ENCODE measurements around the gene ZNF709. TPM values are rescaled to one million over a fixed set of nuclear protein-coding genes. Genes with fewer than 3 reads are reported as not detected.

The ZNF709 gene
- total RNA-seq (5.7 TPM), polyA plus RNA-seq (ENCODE audit: insufficient read depth, low read depth, low replicate concordance) (2.2 TPM)
- long read RNA-seq, donor 1: 0 reads
- long read RNA-seq, donor 2: 0 reads
- long read RNA-seq, donor 3: 0 reads
- long read RNA-seq, donor 4, full-length matches to known transcripts: 1 of 1 reads
- long read RNA-seq, donor 4, partial matches to known transcripts: 0 of 1 reads
- long read RNA-seq, donor 4, other reads (novel, unspliced or antisense): 0 of 1 reads
- long read RNA-seq, donor 5: 0 reads
- long read RNA-seq, donor 6, full-length matches to known transcripts: 1 of 1 reads
- long read RNA-seq, donor 6, partial matches to known transcripts: 0 of 1 reads
- long read RNA-seq, donor 6, other reads (novel, unspliced or antisense): 0 of 1 reads
- long read RNA-seq, donor 7, full-length matches to known transcripts: 6 of 6 reads
- long read RNA-seq, donor 7, partial matches to known transcripts: 0 of 6 reads
- long read RNA-seq, donor 7, other reads (novel, unspliced or antisense): 0 of 6 reads
- long read RNA-seq, donor 8: 0 reads
- long read RNA-seq, donor 9: 0 reads
- long read RNA-seq, donor 10, full-length matches to known transcripts: 1 of 1 reads
- long read RNA-seq, donor 10, partial matches to known transcripts: 0 of 1 reads
- long read RNA-seq, donor 10, other reads (novel, unspliced or antisense): 0 of 1 reads

GRCh38 chr19:12484371-12485051 is at the start of gene ZNF709:
Gene ZNF709 (minus strand): TSS chr19:12484816. CDS start chr19:12484657, 159 bp downstream.
- DNase-seq (peak; percentile 94 to 98 (median 97)), FAIRE-seq (peak; percentile 66)
- intact Hi-C loops (cut with DNase I): no loop called here
- peak within 1 kb of the TSS; percentile 80 to 94 (median 83) for H3K9ac ChIP-seq (ENCODE audit: low read length in 3 of 3)
- H3K9me3 ChIP-seq (ENCODE audit: control insufficient read depth in 2 of 3, insufficient read depth in 1 of 3, low read length in 3 of 3): no peaks in the 10 kb centered on the region
- peak within 1 kb of the TSS; percentile 84 to 93 (median 87) for H3K4me3 ChIP-seq (ENCODE audit: low read length in 3 of 3)
- H3K27ac ChIP-seq (ENCODE audit: low read depth in 2 of 2, low read length in 2 of 2): peak within 1 kb of the TSS; percentile 81 to 84
- peaks cover 0 to 13% (median 3%) of the 10 kb centered on the region in 3 donors for H3K4me1 ChIP-seq (ENCODE audit: control insufficient read depth in 2 of 3, insufficient read depth in 2 of 3, low read depth in 1 of 3, low read length in 3 of 3)
- TF ChIP-seq, protein P1, sequence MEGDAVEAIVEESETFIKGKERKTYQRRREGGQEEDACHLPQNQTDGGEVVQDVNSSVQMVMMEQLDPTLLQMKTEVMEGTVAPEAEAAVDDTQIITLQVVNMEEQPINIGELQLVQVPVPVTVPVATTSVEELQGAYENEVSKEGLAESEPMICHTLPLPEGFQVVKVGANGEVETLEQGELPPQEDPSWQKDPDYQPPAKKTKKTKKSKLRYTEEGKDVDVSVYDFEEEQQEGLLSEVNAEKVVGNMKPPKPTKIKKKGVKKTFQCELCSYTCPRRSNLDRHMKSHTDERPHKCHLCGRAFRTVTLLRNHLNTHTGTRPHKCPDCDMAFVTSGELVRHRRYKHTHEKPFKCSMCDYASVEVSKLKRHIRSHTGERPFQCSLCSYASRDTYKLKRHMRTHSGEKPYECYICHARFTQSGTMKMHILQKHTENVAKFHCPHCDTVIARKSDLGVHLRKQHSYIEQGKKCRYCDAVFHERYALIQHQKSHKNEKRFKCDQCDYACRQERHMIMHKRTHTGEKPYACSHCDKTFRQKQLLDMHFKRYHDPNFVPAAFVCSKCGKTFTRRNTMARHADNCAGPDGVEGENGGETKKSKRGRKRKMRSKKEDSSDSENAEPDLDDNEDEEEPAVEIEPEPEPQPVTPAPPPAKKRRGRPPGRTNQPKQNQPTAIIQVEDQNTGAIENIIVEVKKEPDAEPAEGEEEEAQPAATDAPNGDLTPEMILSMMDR (IDR thresholded peaks at IDR 0.05; ENCODE audit: borderline replicate concordance, extremely low read depth, insufficient read depth): no peak
- H3K36me3 ChIP-seq (ENCODE audit: control insufficient read depth in 2 of 3, insufficient read depth in 3 of 3, low read length in 3 of 3): no peaks in the 10 kb centered on the region
- no peaks in the 10 kb centered on the region for H3K27me3 ChIP-seq (ENCODE audit: control insufficient read depth, insufficient read depth, low read length)

- peak in 2 of 5 donors; percentile 23 to 29 for DNase-seq
- Histone ChIP-seq H3K27me3 (ENCODE audit: control insufficient read depth, insufficient read depth, low read length) (no peaks in the 10 kb centered on the region), H3K4me1 (ENCODE audit: control insufficient read depth in 2 of 3, insufficient read depth in 2 of 3, low read depth in 1 of 3, low read length in 3 of 3) (no peaks in the 10 kb centered on the region), H3K36me3 (ENCODE audit: control insufficient read depth in 2 of 3, insufficient read depth in 3 of 3, low read length in 3 of 3) (peaks cover 30 to 47% (median 36%) of the 10 kb centered on the region in 3 donors), H3K4me3 (ENCODE audit: low read length in 3 of 3) (peak overlapping the region; percentile 18 to 39 (median 35)), H3K9me3 (ENCODE audit: control insufficient read depth in 2 of 3, insufficient read depth in 1 of 3, low read length in 3 of 3) (peaks cover 31 to 81% (median 38%) of the 10 kb centered on the region in 3 donors), H3K9ac (ENCODE audit: low read length in 3 of 3) (no peak overlapping the region), H3K27ac (ENCODE audit: low read depth in 2 of 2, low read length in 2 of 2) (no peak overlapping the region)
- TF ChIP-seq, protein P1 (IDR thresholded peaks at IDR 0.05; ENCODE audit: borderline replicate concordance, extremely low read depth, insufficient read depth): no peak
- intact Hi-C loops (cut with DNase I): no loop called here
- no peak for FAIRE-seq
Observed at GRCh38 chr19:12527034-12527836, 42.6 kb upstream of the ZNF709 start.

DNA sequence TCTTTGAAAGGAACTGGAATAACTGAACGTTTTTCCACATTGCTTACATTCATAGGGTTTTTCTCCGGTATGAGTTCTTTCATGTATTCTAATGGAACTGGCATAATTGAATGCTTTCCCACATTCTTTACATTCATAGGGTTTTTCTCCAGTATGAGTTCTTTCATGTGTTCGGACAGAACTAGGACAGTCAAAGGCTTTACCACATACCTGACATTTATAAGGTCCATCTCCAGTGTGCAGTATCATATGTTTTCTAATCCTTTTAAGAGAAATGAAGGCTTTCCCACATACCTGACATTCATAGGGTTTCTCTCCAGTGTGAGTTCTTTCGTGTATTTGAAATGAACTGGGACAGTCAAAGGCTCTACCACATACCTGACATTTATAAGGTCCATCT is 41.9 kb upstream of the ZNF709 start:
- DNase-seq (no peak), FAIRE-seq (no peak)
- Histone ChIP-seq H3K4me1 (ENCODE audit: control insufficient read depth in 2 of 3, insufficient read depth in 2 of 3, low read depth in 1 of 3, low read length in 3 of 3) (no peaks in the 10 kb centered on the region), H3K9me3 (ENCODE audit: control insufficient read depth in 2 of 3, insufficient read depth in 1 of 3, low read length in 3 of 3) (peaks cover 31 to 85% (median 41%) of the 10 kb centered on the region in 3 donors), H3K36me3 (ENCODE audit: control insufficient read depth in 2 of 3, insufficient read depth in 3 of 3, low read length in 3 of 3) (peaks cover 30 to 47% (median 36%) of the 10 kb centered on the region in 3 donors), H3K27ac (ENCODE audit: low read depth in 2 of 2, low read length in 2 of 2) (no peak overlapping the region), H3K9ac (ENCODE audit: low read length in 3 of 3) (no peak overlapping the region), H3K27me3 (ENCODE audit: control insufficient read depth, insufficient read depth, low read length) (no peaks in the 10 kb centered on the region), H3K4me3 (ENCODE audit: low read length in 3 of 3) (peak overlapping the region in 2 of 3 donors; percentile 35 to 43)
- TF ChIP-seq, protein P1 (IDR thresholded peaks at IDR 0.05; ENCODE audit: borderline replicate concordance, extremely low read depth, insufficient read depth): no peak
- intact Hi-C loops (cut with DNase I): no loop called here

Measured in kidney (tissue), 22 donors.